Islet of Langerhans (tissue), 1 donor: ENCODE results near the gene NR0B1.

ENCODE experiments used
- FAIRE-seq: peaks from one replicate; lab custom pipeline; 2011; peaks lifted over from hg19 to GRCh38; lab: Jason Lieb, UNC

The NR0B1 gene

GRCh38 chrX:30270639-30271038 lies 38.6 kb downstream of the NR0B1 start:
- FAIRE-seq: no peak

GRCh38 chrX:30262763-30263162 lies 46.4 kb downstream of the NR0B1 start:
- peak; percentile 58 for FAIRE-seq

- FAIRE-seq: no peak
Measured at GRCh38 chrX:30261012-30261411, 48.2 kb downstream of the NR0B1 start.

GRCh38 chrX:30259927-30260326 lies 49.3 kb downstream of the NR0B1 start:
- no peak for FAIRE-seq
